KBM-7 (cell line): ENCODE results near the gene PAM16.
"Not testable (repeated sequence)": the region's sequence is repeated elsewhere in the genome, so short reads cannot be mapped to it uniquely, and the experiment has no call there.

ENCODE experiments used
- DNase-seq: peaks from one replicate; pipeline ENCODE4 v3.0.0-alpha.2; 2015
- in situ Hi-C: fragments of 300-500 bp; cut with MboI; formaldehyde crosslinking; loops from 2 replicates; pipeline ENCODE4 v1.14.3; 2020; ENCODE audit warnings: low sequenced_read_pairs, low pct_unique_long_range_greater_than_20kb, mixed read lengths

PAM16 gene

DNA sequence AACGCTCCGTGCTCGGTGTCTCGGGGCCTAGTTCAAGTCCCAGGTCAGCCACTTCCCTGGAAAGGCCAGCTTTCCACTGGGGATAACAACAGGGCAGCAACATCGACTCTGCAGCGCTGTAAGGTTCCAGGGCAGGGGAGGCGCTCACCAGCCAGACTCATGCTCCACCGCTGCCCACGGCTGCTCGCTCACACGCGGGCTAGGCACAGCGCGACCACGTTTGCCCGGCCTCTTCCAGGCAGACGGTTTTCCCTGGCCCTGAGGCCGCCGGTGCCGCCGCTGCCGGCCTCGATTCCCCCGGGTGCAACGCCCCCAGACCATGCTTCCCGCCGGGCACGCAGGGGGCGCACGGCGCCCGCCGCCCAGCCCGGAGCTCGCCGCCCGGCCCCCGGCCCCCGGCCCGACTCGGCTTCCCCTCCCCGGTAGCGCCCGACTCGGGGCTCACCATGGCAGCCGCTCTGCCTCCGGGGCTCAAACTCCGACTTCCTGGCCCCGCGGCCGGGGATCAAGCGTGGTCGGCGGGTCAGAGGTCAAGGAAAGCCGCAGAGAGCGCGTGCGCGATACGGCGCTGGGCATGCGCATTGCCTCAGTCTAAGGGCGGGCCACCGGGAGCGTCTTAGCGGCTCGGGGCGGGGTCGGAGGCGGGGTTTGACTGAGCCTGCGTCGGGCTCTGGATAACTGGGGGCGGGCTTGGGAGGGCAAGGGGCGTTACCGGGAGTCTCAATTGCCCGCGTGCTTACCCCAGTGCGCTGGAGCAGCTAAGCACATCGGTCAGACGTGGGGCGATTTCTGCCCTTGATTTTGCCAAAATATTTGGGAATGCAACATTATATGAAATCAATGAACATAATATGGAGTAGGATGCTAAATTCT, at the start of gene PAM16:
PAM16 (minus strand) TSS at position 535 of the 873 bp plus-strand sequence; CDS start at position 448, 87 bp downstream.
- DNase-seq = peak; percentile 94
- in situ Hi-C loops = no loop called here

DNA sequence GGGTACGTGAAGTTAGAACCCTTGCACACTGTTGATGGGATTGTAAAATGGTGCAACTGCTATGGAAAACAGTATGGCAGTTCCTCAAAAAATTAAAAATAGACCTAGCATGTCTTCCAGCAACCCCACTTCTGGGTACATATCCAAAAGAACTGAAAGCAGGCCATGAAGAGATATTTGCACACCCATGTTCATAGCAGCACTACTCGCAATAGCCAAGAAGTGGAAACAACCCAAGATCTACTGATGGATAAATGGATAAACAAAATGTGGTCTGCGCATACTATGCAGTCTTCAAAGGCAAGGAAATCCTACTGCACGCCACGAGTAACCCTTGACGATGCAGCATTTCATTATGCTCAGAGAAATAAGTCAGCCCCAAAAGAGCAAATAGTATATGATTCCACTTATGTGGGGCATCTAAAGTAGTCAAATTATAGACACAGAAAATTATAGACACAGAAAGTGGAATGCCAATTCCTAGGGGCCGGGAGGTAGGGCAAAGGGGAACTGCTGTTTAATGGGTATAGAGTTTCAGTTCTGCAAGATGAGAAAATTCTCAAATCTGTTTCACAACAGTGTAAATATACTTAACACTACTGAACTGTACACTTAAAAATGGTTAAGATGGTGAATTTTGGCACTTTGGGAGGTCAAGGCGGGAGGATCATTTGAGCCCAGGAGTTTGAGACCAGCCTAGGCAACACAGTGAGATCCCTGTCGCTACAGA, 48.0 kb upstream of the PAM16 start:
- in situ Hi-C loops = no loop called here
- DNase-seq = no peak

DNA sequence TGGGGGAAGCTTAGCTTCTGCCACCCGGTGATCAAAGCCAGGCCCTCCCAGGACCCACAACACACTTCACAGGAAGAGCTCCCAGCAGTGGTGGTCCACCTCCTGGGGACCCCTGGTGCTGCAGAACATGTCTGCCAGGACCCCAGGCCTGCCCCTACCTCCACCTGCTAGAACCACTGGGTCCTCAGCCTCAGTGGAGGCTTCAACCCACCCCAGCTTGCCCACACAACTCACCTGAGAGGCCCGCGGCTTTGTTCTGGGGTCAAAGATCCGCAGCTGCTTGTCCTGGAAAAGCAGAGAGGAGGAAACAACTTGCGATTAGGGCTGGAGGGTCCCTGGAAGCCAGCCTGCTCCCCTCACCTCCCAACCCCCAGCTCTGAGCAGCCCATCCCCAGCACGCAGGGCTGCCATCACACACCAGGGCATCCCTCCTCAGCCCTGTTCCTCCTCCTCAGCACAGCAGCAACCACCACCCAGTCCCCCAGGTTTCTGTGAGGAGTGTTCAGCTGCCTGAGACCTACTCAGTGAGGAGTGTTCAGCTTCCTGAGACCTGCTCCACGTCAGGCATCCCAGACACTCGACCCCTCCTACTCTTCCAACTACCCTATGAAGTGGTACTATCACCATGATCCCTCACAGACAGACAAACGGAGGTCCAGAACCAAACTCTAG, 44.1 kb upstream of the PAM16 start:
- DNase-seq = no peak
- in situ Hi-C loops = no loop called here

GRCh38 chr16:4393850-4394249, 42.7 kb upstream of the PAM16 start:
- in situ Hi-C loops = not testable (repeated sequence)

GRCh38 chr16:4393240-4393600, 42.1 kb upstream of the PAM16 start:
- in situ Hi-C loops = no loop called here
- no peak for DNase-seq

More at GRCh38 chr16:4393850-4394249, 42.7 kb upstream of the PAM16 start:
- DNase-seq = not testable (repeated sequence)

- in situ Hi-C loops = no loop called here
- no peak for DNase-seq
These were observed 41.5 kb upstream of the PAM16 start for GRCh38 chr16:4392382-4393239.

DNA sequence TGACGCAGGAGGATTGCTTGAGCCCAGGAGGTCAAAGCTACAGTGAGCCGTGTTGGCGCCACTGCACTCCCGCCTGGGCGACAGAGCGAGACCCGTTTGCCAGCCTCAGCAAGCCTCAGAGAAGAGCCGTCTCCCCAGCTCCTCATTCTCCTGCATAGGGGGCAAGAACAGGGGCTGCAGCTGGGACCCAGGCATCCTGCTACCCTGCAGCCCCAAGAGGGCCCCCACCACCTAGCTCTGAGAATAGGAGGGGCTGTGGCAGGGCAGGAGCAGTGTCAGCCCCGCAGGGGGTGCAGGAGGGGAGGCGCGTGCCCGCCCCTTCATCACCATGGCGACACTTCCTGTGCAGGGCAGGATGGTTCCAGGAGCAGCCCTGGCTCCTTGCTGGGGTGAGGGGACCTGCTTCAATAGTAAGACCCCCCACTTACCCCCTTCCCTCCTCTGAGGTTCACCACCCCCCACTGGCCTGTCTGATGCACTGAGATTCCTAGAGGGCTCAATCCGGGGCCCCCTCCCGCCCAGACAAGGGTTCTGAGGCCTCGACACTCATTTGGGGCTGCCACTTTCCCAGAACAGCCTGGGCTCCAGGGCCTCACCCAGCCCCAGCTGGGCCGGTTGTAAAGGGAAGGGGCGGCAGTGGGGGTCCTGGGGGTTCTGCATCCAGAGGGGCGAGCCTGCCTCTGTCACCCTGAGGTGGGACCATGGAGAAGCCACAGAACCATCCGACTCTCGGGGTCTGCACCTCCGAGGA, 40.7 kb upstream of the PAM16 start:
- in situ Hi-C loops = no loop called here
- DNase-seq = no peak

GRCh38 chr16:4390266-4391260, 39.4 kb upstream of the PAM16 start:
- DNase-seq = no peak
- in situ Hi-C loops = no loop called here

DNA sequence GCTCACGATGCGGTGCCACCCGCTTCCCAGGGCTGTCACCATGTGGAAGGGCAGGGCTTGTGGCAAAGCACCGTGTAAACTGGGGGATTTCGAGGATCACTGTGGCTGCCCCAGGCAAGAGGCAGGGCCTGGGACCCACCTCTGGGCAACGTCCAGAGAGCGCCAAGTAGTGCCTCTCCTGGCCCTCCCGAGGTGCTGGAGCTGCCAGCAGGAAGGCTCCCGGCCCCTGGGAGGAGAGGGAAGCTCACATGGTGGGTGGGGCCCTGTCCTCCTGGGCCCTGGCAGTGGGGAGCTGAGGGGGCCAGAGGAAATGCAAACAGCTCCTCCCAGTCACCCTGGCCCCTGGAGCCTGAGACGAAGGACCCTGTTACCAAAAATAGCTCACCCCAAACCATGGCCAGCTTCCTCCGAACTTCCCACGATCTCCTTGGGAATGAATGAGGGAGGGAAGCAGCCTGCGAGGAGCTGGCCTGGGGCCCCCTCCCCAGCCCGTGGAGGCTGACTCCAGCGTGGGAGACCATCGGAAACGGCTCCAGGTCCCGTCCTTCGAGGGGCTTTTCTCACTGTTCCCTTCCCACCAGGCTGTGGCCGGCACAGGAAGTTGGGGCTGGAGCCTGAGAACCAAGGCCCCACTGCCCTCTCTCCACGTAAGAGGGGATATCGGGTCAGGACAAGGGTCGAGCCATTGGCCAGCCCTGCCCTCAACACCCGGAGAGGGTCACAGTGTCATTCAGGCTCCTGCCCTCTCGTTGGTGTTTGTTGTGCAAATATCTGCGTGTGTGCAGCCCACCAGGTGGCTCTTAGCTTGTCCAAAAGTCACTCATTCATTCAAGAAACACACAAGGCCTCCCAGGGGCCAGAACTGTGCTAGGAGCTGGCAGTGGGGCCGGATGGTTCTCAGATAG, 38.2 kb upstream of the PAM16 start:
- in situ Hi-C loops = no loop called here
- no peak for DNase-seq

GRCh38 chr16:4388271-4389021, 37.3 kb upstream of the PAM16 start:
- in situ Hi-C loops = no loop called here
- no peak for DNase-seq

DNA sequence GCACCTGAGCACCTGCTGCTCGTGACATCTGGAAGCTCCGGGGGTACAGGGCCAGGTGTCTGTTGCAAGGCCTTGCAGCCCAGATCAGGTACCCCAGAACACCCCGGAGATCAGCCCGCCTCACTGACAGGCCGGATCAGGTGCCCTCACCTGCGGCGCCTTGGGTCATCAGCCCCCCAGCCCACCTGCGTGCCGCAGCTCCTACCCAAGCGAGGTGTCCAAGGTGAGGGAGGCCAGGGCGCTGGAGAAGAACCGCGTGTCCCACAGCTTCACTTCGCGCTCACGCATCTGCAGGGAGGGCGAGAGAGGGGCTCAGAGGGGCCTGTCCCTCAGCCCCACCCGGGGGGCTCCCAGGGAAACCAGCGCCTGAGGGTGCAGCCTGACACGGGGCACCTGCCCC, 36.7 kb upstream of the PAM16 start:
- no peak for DNase-seq
- in situ Hi-C loops = no loop called here

- in situ Hi-C loops = no loop called here
- no peak for DNase-seq
These were observed 35.9 kb upstream of the PAM16 start for GRCh38 chr16:4386951-4387565.

- no peak for DNase-seq
- in situ Hi-C loops = no loop called here
These were observed 35.3 kb upstream of the PAM16 start for GRCh38 chr16:4386451-4386805.

GRCh38 chr16:4385789-4386450, 34.8 kb upstream of the PAM16 start:
- in situ Hi-C loops = no loop called here
- no peak for DNase-seq
